Measurements from ENCODE around the gene GRK4.
"Not testable (repeated sequence)": the region's sequence is repeated elsewhere in the genome, so short reads cannot be mapped to it uniquely, and the experiment has no call there.

Gene GRK4

DNA sequence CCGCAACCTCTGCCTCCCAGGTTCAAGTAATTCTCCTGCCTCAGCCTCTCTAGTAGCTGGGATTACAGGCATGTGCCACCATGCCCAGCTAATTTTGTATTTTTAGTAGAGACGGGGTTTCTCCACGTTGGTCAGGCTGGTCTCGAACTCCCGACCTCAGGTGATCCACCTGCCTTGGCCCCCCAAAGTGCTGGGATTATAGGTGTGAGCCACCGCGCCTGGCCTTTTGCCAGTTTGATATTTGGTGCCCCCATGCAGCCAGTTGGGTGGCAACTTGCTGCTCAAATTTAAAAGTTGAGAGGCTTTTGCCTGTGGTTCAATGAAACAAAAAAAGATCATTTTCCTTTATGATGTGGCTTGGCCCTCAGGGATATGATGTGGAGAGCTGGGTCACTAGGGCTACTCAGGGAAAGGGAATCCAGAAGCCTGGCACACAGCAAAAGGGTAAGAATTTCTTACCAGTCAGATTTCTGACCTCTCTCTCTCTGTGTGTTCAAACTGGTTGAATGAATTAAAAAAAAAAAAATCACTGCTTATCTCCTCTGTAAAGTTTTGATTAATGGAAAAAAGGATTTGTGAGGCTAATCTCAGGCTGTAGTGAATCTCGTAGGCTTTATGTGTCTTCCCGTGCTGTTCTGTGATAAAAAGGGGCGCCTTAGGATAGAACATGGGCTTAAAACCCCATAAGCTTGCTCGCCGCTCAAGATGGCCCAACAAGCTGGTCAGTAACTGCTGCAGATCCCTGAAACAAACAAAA, 87.9 kb downstream of the GRK4 start:
- not testable (repeated sequence) for DNase-seq (ENCODE audit: low read depth); H3K4me3 ChIP-seq (ENCODE audit: low read depth, low read length)

DNA sequence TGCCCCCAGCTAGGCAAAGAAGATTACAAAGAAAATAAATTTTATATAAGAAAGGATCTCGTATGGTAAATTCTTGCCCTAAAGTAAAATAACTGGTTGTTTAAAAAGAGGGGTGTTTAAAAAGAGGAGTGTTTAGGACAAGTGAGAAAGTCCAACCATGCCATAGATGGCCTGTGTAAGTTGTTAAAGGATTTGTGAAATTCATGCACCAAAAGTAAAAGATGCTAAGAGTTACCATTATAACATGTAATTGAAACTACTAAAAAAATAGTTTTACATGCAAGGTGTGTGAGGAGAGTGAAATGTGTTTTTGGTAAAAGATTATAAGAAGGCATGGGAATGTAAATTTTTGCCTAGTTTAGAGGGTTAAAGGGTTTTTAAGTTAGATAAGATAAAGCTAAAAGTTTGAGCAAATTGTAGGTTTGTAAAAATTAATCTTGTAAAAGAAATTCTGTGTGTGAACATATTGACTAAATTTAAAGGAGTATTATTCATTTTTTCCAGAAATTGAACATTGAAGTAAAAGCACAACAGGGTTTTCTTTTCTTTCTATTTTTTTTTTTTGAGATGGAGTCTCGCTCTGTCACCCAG, 90.9 kb downstream of the GRK4 start:
- no peak for DNase-seq (ENCODE audit: low read depth)
- H3K4me3 ChIP-seq (ENCODE audit: low read depth, low read length) = no peak overlapping the region

DNA sequence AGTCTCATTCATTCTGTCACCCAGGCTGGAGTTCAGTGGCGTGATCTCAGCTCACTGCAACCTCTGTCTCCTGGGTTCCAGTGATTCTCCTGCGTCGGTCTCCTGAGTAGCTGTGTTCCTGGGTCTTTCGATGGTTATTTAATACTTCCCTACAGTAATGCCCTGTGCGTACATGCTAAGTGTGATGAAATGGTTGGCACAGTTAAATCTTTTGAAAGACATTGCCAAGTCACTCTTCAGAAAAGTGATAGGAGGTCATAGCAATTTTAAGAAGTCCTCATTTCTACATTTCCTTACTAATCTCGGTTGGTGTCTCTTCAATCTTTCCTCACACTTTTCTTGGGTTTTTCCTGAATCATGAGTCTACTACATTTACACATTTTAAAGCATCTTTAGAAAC, 96.6 kb downstream of the GRK4 start:
- no peak overlapping the region for H3K4me3 ChIP-seq (ENCODE audit: low read depth, low read length)
- DNase-seq (ENCODE audit: low read depth) = no peak

DNA sequence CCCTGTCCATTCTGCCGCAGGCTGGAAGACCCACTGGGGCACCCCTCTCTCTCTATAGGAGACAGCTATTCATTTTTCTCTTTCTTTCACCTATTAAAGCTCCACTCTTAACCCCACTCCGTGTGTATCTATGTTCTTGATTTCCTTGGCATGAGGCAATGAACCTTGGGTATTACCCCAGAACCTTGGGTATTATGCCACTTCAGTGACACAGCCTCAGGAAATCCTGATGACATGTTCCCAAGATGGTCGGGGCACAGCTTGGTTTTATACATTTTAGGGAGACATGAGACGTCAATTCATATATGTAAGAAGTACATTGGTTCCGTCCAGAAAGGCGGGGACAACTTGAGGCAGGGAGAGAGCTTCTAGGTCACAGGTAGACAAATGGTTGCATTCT, 97.6 kb downstream of the GRK4 start:
- no peak for DNase-seq (ENCODE audit: low read depth)
- H3K4me3 ChIP-seq (ENCODE audit: low read depth, low read length) = no peak overlapping the region

DNA sequence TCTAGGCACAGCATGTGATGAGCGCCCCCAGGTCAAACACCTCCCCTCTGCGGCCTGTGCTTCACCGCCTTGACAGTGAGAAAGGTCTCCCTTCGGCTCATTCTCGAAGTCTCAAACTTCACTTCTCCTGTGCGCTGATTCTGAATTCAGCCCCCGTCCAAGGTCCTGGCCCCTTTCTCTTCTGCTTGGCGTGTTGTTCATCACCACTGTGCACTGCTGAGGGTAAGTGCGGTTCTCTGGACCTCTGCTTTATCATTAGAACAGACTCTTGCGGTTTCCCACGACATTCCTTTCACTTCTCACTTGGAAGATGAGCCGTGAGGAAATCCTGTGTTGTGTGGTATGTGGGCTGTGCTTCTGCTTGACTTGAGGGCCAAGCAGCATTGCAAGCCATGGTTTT, 99.1 kb downstream of the GRK4 start:
- H3K4me3 ChIP-seq (ENCODE audit: low read depth, low read length) = no peak overlapping the region
- peak; percentile 33 for DNase-seq (ENCODE audit: low read depth)

DNA sequence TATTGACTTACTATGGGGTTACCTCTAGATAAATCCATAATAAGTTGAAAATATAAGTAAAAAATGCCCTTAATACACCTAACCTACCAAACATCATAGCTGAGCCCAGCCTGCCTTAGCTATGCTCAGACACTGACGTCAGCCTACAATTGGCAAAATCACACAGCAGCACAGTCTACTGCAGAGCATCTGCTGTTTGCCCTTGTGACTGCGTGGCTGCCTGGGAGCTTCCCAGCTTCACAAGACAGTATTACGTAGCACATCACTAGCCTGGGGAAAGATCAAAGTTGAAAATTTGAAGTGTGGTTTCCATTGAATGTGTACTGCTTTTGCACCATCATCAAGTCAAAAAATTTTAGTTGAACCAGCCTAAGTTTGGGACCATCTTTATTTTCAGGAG, 102.2 kb downstream of the GRK4 start:
- DNase-seq (ENCODE audit: low read depth) = no peak

DNA sequence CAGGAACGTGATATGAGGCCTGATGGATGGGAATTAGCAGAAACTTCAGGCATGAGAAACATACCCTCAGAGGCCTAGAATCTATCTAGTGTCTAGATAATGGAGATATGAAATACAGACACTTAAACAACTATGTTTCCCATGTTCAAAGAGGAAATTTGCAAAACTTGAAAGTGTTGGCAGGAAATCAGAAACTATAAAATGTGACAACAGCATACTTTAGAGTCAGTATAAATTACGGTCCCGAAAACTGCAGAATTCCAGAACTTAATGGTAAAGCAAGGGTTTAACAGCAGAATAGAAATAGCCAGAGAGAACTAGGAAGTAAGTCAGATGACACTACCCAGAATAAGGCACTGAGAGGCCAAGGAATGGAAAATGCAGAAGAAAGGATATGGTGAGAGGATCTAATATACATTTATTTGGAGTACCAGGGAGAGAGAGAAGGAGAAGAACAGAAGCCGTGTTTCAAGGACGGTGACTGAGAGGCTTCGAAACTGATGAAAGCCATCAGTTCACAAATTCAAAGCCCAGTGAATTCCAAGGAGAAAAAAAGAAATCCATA, 103.5 kb downstream of the GRK4 start:
- no peak overlapping the region for H3K4me3 ChIP-seq (ENCODE audit: low read depth, low read length)
- DNase-seq (ENCODE audit: low read depth) = no peak

More for the DNA sequence above, 102.2 kb downstream of the GRK4 start:
- no peak overlapping the region for H3K4me3 ChIP-seq (ENCODE audit: low read depth, low read length)

DNA sequence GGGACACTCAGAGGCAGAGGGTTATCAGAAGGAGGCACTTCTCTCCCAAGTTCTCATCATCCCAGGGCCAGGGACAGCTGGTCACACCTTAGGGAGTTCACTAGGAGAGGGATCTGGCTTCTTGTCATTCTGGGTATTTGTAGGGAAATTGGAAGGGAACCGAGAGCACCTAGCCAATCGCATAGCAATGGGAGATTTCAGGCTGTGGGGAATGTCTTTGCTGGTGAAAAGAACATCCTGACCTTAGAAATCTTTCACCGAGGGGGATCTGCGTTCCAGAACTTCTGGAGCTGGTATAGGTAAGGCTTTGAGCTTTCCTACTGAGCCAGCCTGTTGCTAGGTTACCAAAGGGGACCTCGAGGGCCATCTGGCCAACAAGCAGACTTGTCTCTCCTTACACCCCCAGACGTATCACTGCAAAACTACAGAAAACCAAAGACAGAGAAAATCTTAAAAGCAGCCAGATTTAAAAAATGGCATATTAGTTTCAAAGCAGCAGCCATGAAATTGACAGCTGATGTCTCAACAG, 104.2 kb downstream of the GRK4 start:
- no peak overlapping the region for H3K4me3 ChIP-seq (ENCODE audit: low read depth, low read length)
- DNase-seq (ENCODE audit: low read depth) = no peak

DNA sequence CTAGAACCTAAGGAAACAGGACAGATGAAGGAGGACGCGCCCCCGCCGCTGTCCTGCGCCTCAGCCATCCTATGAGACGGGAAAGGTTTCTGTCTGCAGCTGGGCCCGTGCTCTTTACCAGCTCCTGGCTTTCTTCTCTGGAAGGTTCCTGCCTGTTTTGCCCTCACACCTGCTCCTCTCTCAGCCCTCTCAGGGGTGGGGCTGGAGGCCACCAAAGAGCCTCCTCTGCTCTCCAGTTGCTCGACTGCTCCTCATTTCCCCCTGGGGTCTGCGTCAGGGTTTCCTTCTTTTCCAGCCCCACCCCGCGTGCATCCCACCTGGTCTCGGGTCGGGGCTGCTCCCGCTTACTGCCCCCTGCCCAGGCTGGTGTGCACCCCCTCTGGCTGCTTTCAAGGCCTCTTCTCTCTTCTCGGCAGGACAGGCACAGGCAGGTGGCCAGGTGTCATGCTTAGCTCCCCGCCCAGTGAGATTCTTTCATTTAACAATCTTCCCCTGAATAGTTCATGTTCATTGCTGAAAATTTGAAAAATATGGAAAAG, 106.4 kb downstream of the GRK4 start:
- no peak overlapping the region for H3K4me3 ChIP-seq (ENCODE audit: low read depth, low read length)
- DNase-seq (ENCODE audit: low read depth) = no peak

DNA sequence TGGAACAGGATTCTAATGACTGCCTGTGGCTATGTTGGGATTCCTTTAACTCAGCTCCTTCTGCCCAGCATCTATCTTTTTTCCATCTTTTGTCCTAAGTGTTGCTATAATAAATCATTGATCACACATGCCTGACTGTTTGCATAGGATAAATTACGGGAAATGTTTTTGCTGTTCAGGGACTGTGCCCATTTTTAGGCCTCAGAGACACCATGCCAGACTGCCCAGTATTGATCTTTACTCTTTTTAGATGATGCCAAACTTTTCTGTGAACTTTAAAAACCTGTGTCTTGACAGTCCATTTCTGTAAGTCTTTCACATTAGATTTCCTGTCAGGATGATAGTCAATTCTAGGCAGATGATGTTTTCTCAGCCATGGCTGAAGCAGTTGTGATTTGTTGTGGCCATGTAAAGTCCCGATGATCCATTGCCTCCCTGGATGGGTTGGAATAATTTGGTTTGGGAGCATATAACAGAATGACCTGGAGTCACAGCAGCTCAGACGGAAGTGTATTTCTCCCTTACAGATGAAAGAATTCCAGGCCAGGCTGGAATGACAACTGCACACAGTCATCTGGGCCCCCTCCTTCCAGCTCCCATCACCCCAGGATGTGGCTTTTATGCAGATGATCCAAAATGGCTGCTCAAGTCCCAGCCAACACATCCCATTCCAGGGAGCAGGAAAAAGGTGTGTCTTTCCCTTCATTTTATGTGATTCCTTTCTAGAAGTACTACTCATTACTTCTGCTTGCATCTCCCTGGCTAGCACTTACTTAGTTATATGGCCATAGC, 107.5 kb downstream of the GRK4 start:
- no peak for DNase-seq (ENCODE audit: low read depth)
- no peak overlapping the region for H3K4me3 ChIP-seq (ENCODE audit: low read depth, low read length)

DNA sequence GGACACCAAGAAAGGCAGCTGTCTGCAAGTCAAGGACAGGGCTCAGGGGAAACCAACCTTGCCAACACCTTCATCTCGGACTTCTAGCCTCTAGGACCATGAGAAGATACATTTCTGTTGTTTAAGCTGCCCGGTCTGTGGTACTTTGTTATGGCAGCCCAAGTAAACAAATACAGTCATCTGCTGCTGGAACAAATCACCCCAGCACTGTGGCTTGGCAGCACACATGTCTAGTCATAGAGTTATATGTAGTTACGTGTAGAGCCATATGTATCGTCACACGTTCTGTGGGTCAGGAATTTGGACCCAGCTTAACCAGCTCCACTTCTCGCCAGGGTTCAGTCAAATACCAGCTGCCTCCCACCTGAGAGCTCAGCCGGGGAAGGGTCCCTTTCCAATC, 108.4 kb downstream of the GRK4 start:
- H3K4me3 ChIP-seq (ENCODE audit: low read depth, low read length) = no peak overlapping the region

DNA sequence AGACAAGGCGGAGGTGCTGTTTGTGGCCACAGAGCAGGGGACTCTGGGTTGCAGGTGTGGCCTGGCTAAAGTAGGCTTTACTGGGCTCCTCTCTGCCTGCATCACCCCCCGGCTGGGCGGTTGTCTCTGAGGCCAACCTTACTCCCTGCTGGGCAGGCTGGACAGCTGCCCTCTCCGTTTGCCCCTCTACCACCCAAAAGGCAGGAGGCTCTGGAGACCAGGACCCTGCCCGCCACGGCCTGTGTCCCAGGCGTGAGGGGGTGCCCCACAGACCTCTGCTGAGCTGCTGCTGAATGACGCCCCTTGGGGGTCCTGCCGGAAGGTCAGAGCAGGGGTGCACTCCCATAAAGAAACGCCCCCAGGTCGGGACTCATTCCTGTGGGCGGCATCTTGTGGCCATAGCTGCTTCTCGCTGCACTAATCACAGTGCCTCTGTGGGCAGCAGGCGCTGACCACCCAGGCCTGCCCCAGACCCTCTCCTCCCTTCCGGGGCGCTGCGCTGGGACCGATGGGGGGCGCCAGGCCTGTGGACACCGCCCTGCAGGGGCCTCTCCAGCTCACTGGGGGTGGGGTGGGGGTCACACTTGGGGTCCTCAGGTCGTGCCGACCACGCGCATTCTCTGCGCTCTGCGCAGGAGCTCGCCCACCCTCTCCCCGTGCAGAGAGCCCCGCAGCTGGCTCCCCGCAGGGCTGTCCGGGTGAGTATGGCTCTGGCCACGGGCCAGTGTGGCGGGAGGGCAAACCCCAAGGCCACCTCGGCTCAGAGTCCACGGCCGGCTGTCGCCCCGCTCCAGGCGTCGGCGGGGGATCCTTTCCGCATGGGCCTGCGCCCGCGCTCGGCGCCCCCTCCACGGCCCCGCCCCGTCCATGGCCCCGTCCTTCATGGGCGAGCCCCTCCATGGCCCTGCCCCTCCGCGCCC, 110.0 kb downstream of the GRK4 start:
- DNase-seq (ENCODE audit: low read depth) = no peak
- peak overlapping the region; percentile 72 for H3K4me3 ChIP-seq (ENCODE audit: low read depth, low read length)

More for the DNA sequence above, 108.4 kb downstream of the GRK4 start:
- no peak for DNase-seq (ENCODE audit: low read depth)

DNA sequence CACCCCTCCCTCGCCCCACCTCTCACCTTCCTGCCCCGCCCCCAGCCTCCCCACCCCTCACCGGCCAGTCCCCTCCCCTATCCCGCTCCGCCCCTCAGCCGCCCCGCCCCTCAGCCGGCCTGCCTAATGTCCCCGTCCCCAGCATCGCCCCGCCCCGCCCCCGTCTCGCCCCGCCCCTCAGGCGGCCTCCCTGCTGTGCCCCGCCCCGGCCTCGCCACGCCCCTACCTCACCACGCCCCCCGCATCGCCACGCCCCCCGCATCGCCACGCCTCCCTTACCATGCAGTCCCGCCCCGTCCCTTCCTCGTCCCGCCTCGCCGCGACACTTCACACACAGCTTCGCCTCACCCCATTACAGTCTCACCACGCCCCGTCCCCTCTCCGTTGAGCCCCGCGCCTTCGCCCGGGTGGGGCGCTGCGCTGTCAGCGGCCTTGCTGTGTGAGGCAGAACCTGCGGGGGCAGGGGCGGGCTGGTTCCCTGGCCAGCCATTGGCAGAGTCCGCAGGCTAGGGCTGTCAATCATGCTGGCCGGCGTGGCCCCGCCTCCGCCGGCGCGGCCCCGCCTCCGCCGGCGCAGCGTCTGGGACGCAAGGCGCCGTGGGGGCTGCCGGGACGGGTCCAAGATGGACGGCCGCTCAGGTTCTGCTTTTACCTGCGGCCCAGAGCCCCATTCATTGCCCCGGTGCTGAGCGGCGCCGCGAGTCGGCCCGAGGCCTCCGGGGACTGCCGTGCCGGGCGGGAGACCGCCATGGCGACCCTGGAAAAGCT, 110.9 kb downstream of the GRK4 start, which contains the start of the genes HTT and HTT-AS:
TSS of gene HTT (plus strand) at position 604 of the 768 bp plus-strand sequence. CDS start at position 749, 145 bp downstream.
TSS of gene HTT-AS (minus strand) at position 461 of the 768 bp plus-strand sequence.
- peak; percentile 85 for DNase-seq (ENCODE audit: low read depth)
- peak within 1 kb of the TSS; percentile 86 for H3K4me3 ChIP-seq (ENCODE audit: low read depth, low read length)

DNA sequence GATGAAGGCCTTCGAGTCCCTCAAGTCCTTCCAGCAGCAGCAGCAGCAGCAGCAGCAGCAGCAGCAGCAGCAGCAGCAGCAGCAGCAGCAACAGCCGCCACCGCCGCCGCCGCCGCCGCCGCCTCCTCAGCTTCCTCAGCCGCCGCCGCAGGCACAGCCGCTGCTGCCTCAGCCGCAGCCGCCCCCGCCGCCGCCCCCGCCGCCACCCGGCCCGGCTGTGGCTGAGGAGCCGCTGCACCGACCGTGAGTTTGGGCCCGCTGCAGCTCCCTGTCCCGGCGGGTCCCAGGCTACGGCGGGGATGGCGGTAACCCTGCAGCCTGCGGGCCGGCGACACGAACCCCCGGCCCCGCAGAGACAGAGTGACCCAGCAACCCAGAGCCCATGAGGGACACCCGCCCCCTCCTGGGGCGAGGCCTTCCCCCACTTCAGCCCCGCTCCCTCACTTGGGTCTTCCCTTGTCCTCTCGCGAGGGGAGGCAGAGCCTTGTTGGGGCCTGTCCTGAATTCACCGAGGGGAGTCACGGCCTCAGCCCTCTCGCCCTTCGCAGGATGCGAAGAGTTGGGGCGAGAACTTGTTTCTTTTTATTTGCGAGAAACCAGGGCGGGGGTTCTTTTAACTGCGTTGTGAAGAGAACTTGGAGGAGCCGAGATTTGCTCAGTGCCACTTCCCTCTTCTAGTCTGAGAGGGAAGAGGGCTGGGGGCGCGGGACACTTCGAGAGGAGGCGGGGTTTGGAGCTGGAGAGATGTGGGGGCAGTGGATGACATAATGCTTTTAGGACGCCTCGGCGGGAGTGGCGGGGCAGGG, 111.7 kb downstream of the GRK4 start:
- DNase-seq (ENCODE audit: low read depth) = peak; percentile 43
- peak overlapping the region; percentile 86 for H3K4me3 ChIP-seq (ENCODE audit: low read depth, low read length)

DNA sequence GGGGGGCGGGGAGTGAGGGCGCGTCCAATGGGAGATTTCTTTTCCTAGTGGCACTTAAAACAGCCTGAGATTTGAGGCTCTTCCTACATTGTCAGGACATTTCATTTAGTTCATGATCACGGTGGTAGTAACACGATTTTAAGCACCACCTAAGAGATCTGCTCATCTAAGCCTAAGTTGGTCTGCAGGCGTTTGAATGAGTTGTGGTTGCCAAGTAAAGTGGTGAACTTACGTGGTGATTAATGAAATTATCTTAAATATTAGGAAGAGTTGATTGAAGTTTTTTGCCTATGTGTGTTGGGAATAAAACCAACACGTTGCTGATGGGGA, 112.2 kb downstream of the GRK4 start:
- no peak for DNase-seq (ENCODE audit: low read depth)

DNA sequence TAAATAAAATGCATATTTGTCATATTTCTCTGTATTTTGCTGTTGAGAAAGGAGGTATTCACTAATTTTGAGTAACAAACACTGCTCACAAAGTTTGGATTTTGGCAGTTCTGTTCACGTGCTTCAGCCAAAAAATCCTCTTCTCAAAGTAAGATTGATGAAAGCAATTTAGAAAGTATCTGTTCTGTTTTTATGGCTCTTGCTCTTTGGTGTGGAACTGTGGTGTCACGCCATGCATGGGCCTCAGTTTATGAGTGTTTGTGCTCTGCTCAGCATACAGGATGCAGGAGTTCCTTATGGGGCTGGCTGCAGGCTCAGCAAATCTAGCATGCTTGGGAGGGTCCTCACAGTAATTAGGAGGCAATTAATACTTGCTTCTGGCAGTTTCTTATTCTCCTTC, 114.4 kb downstream of the GRK4 start:
- DNase-seq (ENCODE audit: low read depth) = no peak
- no peak overlapping the region for H3K4me3 ChIP-seq (ENCODE audit: low read depth, low read length)

More for the DNA sequence above, 112.2 kb downstream of the GRK4 start:
- H3K4me3 ChIP-seq (ENCODE audit: low read depth, low read length) = peak overlapping the region; percentile 86

DNA sequence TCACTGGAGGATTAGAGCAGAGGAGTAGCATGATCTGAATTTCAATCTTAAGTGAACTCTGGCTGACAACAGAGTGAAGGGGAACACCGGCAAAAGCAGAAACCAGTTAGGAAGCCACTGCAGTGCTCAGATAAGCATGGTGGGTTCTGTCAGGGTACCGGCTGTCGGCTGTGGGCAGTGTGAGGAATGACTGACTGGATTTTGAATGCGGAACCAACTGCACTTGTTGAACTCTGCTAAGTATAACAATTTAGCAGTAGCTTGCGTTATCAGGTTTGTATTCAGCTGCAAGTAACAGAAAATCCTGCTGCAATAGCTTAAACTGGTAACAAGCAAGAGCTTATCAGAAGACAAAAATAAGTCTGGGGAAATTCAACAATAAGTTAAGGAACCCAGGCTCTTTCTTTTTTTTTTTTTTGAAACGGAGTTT, 116.3 kb downstream of the GRK4 start:
- H3K4me3 ChIP-seq (ENCODE audit: low read depth, low read length) = no peak overlapping the region
- DNase-seq (ENCODE audit: low read depth) = no peak

All from skeletal muscle cell (primary cell).